B cell (primary cell): ENCODE measurements around the gene WNK2. TPM values are rescaled to one million over a fixed set of nuclear protein-coding genes. Genes with fewer than 3 reads are reported as not detected.

Experiments used
- ATAC-seq: fragments of 200-7000 bp; cut with Tn5 transposase; one replicate; pipeline ENCODE4 v1.10.0; 2021; ENCODE audit warnings: low read depth, mild to moderate bottlenecking, moderate number of reproducible peaks, moderate library complexity
- CTCF ChIA-PET: fragments of 350-600 bp; sonication (Branson Sonifier 250); formaldehyde crosslinking; loops from one replicate; lab custom pipeline; 2021; ENCODE audit warnings: antibody characterized with exemption, inconsistent platforms; lab: Charles Lee
- POLR2A ChIA-PET: fragments of 350-600 bp; sonication (Branson Sonifier 250); formaldehyde crosslinking; loops from one replicate; lab custom pipeline; 2021; ENCODE audit warnings: antibody characterized with exemption; lab: Charles Lee
- DNase-seq: peaks from one replicate; pipeline ENCODE4 v3.0.0; 2013
- H2AFZ ChIP-seq: 2 replicates; pipeline ENCODE4 v1.6.1; 2012; ENCODE audit warnings: mild to moderate bottlenecking, low read depth, low read length; ENCODE audit not compliant: insufficient read depth, poor library complexity, severe bottlenecking
- H3K27ac ChIP-seq, 2 donors: 1 replicate in 1 of 2; 2 replicates in 1 of 2; pipeline ENCODE4 v1.5.1; 2012 to 2013; ENCODE audit warnings: low read length in 2 of 2, mild to moderate bottlenecking in 2 of 2, moderate library complexity in 1 of 2
- H3K27me3 ChIP-seq, 4 experiments: fragments of 200-600 bp in 1 of 4; sonication (generic) in 1 of 4; replicated peaks in 1 of 4; 1 replicate in 2 of 4; 2 replicates in 2 of 4; pipeline versions ENCODE4 v1.6.1 to v1.7.0; 2013 to 2016; ENCODE audit warnings: low read length in 3 of 4, mild to moderate bottlenecking in 2 of 4, mixed read lengths in 1 of 4, moderate library complexity in 1 of 4; ENCODE audit not compliant: insufficient read depth in 4 of 4, control insufficient read depth in 3 of 4; ENCODE audit errors: control extremely low read depth in 1 of 4
- H3K36me3 ChIP-seq, 2 experiments: replicated peaks in 1 of 2; 1 replicate in 1 of 2; 2 replicates in 1 of 2; pipeline versions ENCODE4 v1.6.1 to v1.7.1; 2013; ENCODE audit warnings: low read length in 1 of 2; ENCODE audit not compliant: insufficient read depth in 2 of 2, control insufficient read depth in 1 of 2; ENCODE audit errors: control extremely low read depth in 1 of 2, extremely low read depth in 1 of 2
- H3K4me1 ChIP-seq, 2 donors: fragments of 200-600 bp in 1 of 2; sonication (generic) in 1 of 2; 1 replicate in 1 of 2; 2 replicates in 1 of 2; pipeline versions ENCODE4 v1.5.1 to v1.6.1; 2013 to 2017; ENCODE audit warnings: low read length in 2 of 2; ENCODE audit not compliant: control insufficient read depth in 2 of 2, insufficient read depth in 2 of 2
- H3K4me2 ChIP-seq: replicated peaks from 2 replicates; pipeline ENCODE3; 2012; ENCODE audit warnings: mild to moderate bottlenecking, low read depth, low read length; ENCODE audit not compliant: poor library complexity, severe bottlenecking
- H3K4me3 ChIP-seq, 5 experiments: fragments of 200-600 bp in 1 of 5; sonication (generic) in 1 of 5; 1 replicate in 3 of 5; 2 replicates in 2 of 5; pipeline versions ENCODE4 v1.5.1 to v1.7.0; 2011 to 2016; ENCODE audit warnings: low read length in 4 of 5, mild to moderate bottlenecking in 4 of 5, low read depth in 2 of 5, control low read depth in 1 of 5, moderate library complexity in 1 of 5; ENCODE audit not compliant: insufficient read depth in 1 of 5; ENCODE audit errors: control extremely low read depth in 1 of 5, extremely low read depth in 1 of 5
- H3K79me2 ChIP-seq: fragments of 200-600 bp; sonication (generic); one replicate; pipeline ENCODE4 v1.6.0; 2016; ENCODE audit warnings: low read length; ENCODE audit not compliant: control insufficient read depth, insufficient read depth
- H3K9ac ChIP-seq: fragments of 200-600 bp; sonication (generic); 2 replicates; pipeline ENCODE4 v1.6.1; 2017; ENCODE audit warnings: mild to moderate bottlenecking, low read length, moderate library complexity
- H3K9me3 ChIP-seq, 3 donors: one replicate each; pipeline versions ENCODE4 v1.6.1 to v1.7.1; 2013; ENCODE audit warnings: low read length in 2 of 3; ENCODE audit not compliant: control insufficient read depth in 2 of 3, insufficient read depth in 1 of 3; ENCODE audit errors: control extremely low read depth in 1 of 3
- H4K20me1 ChIP-seq: 2 replicates; pipeline ENCODE4 v1.6.0; 2012; ENCODE audit warnings: mild to moderate bottlenecking, low read length; ENCODE audit not compliant: insufficient read depth, control insufficient read depth, poor library complexity, severe bottlenecking
- H3K27ac Mint-ChIP-seq: one replicate; pipeline ENCODE4 v1.8.0; 2021; ENCODE audit warnings: mixed read lengths
- H3K27me3 Mint-ChIP-seq: one replicate; pipeline ENCODE4 v1.8.0; 2021; ENCODE audit warnings: mixed read lengths
- H3K4me1 Mint-ChIP-seq: one replicate; pipeline ENCODE4 v1.8.0; 2021; ENCODE audit warnings: mixed read lengths
- H3K4me3 Mint-ChIP-seq: one replicate; pipeline ENCODE4 v1.8.0; 2021; ENCODE audit warnings: mixed read lengths
- H3K9me3 Mint-ChIP-seq: one replicate; pipeline ENCODE4 v1.8.0; 2022; ENCODE audit warnings: mixed read lengths; ENCODE audit not compliant: insufficient read depth
- CTCF ChIP-seq: fragments of 200-600 bp; IDR thresholded peaks from one replicate; pipeline ENCODE4 v1.8.0; 2022; ENCODE audit warnings: antibody characterized with exemption, mild to moderate bottlenecking
- EZH2 ChIP-seq: IDR thresholded peaks from 2 replicates; pipeline ENCODE4 v1.6.1; 2012; ENCODE audit warnings: borderline replicate concordance, low read depth, mild to moderate bottlenecking, moderate library complexity, low read length; ENCODE audit not compliant: insufficient read depth, poor library complexity, severe bottlenecking
- whole genome bisulfite sequencing: methylation state at CpG from one replicate; pipeline ENCODE4 v1.1.5; 2013; ENCODE audit warnings: missing lambda C conversion rate; ENCODE audit not compliant: insufficient coverage; 5-methylcytosine and 5-hydroxymethylcytosine counted together
- intact Hi-C: fragments of 100-400 bp; cut with micrococcal nuclease; formaldehyde crosslinking; loops from one replicate; pipeline ENCODE4 v1.10.0; 2022
- polyA plus RNA-seq: library from polyadenylated mRNA; depleted of rRNA; stranded (reverse); fragments of >200 nt; gene quantifications from 2 replicates; pipeline ENCODE4 v1.2.3, GENCODE V29; 2012
- total RNA-seq, 2 donors: library from RNA; stranded (reverse); fragments of 120-200 nt in 1 of 2; gene quantifications; 1 replicate in 1 of 2; 2 replicates in 1 of 2; pipeline versions ENCODE4 v1.2.3 to v1.2.4, GENCODE V29; 2013 to 2022

The WNK2 gene
- total and polyA plus RNA-seq, 2 donors (not counting 1 experiment from before 2014, with no cell fraction given), result 0.49 TPM; not detected in 1

GRCh38 chr9:93184432-93185265, 710 bp downstream of the WNK2 start:
- H3K4me3 Mint-ChIP-seq, result peak overlapping the region; percentile 71
- H4K20me1 ChIP-seq, result no peaks in the 10 kb centered on the region
- no peaks in the 10 kb centered on the region for H3K79me2 ChIP-seq
- POLR2A ChIA-PET, result no interaction called here
- ATAC-seq (no peak), DNase-seq (peak; percentile 36)
- peak overlapping the region in 3 of 5 experiments; percentile 5 to 60 (median 46) for H3K4me3 ChIP-seq
- H3K36me3 ChIP-seq, result no peaks in the 10 kb centered on the region
- H3K4me1 ChIP-seq, result peaks cover 13 to 20% of the 10 kb centered on the region in 2 donors
- H3K27me3 ChIP-seq, result peaks cover 0 to 33% (median 24%) of the 10 kb centered on the region in 4 experiments
- TF ChIP-seq EZH2, result peak; percentile 26
- TF ChIP-seq CTCF, result no peak
- peaks cover 12% of the 10 kb centered on the region for H3K4me1 Mint-ChIP-seq
- no peak overlapping the region for H3K27ac Mint-ChIP-seq
- peak overlapping the region; percentile 33 for H2AFZ ChIP-seq
- peaks cover 0 to 13% (median 0%) of the 10 kb centered on the region in 3 donors for H3K9me3 ChIP-seq
- WGBS, result 9% methylated on average over 95 of the region's 97 CpGs
- peak overlapping the region; percentile 29 for H3K9ac ChIP-seq
- H3K27me3 Mint-ChIP-seq, result peaks cover 57% of the 10 kb centered on the region
- H3K27ac ChIP-seq, result no peak overlapping the region
- no peaks in the 10 kb centered on the region for H3K9me3 Mint-ChIP-seq
- CTCF ChIA-PET, result no interaction called here
- intact Hi-C loops, result no loop called here
- peak overlapping the region; percentile 89 for H3K4me2 ChIP-seq
